Stimulated activated CD4-positive, alpha-beta T cell treated with anti-CD3 and anti-CD28 coated beads, Interleukin-12 subunit alpha, Interleukin-12 subunit beta, amount 100 ng/mL, for 48 hours (primary cell): ENCODE results near the gene KLF9.

Experiments used
- DNase-seq, 3 donors: peaks; one replicate each; pipeline ENCODE4 v3.0.0-alpha.2; 2020; ENCODE audit warnings: low read depth in 2 of 3, low spot score in 1 of 3

KLF9 gene

GRCh38 chr9:70413799-70414775 lies at the start of gene KLF9:
Gene KLF9, minus strand, starts transcription at chr9:70414657. Its CDS starts 1,294 bp downstream, at chr9:70413363.
- peak; percentile 79 to 92 (median 80) for DNase-seq

GRCh38 chr9:70463877-70464276 lies 49.4 kb upstream of the KLF9 start:
- DNase-seq, result no peak

GRCh38 chr9:70462300-70462699 lies 47.8 kb upstream of the KLF9 start:
- no peak for DNase-seq

- no peak for DNase-seq
Measured at GRCh38 chr9:70457235-70457634, 42.8 kb upstream of the KLF9 start.

- DNase-seq, result no peak
Measured at GRCh38 chr9:70455993-70456704, 41.7 kb upstream of the KLF9 start.

- DNase-seq, result no peak
Measured at GRCh38 chr9:70452365-70452764, 37.9 kb upstream of the KLF9 start.

- DNase-seq, result no peak
Measured at GRCh38 chr9:70451765-70452164, 37.3 kb upstream of the KLF9 start.

- no peak for DNase-seq
Measured at GRCh38 chr9:70450738-70451137, 36.3 kb upstream of the KLF9 start.

GRCh38 chr9:70449461-70449860 lies 35.0 kb upstream of the KLF9 start:
- DNase-seq, result no peak

GRCh38 chr9:70448919-70449318 lies 34.5 kb upstream of the KLF9 start:
- DNase-seq, result no peak

GRCh38 chr9:70444904-70445303 lies 30.4 kb upstream of the KLF9 start:
- DNase-seq, result no peak

- DNase-seq, result no peak
Measured at GRCh38 chr9:70442328-70442848, 27.9 kb upstream of the KLF9 start.

GRCh38 chr9:70441622-70442021 lies 27.2 kb upstream of the KLF9 start:
- DNase-seq, result no peak

- DNase-seq, result no peak
Measured at GRCh38 chr9:70439991-70440706, 25.7 kb upstream of the KLF9 start.

GRCh38 chr9:70438341-70438928 lies 24.0 kb upstream of the KLF9 start:
- no peak for DNase-seq

GRCh38 chr9:70435948-70436347 lies 21.5 kb upstream of the KLF9 start:
- no peak for DNase-seq

- no peak for DNase-seq
Measured at GRCh38 chr9:70429899-70430298, 15.4 kb upstream of the KLF9 start.

GRCh38 chr9:70428781-70429180 lies 14.3 kb upstream of the KLF9 start:
- DNase-seq, result no peak

- no peak for DNase-seq
Measured at GRCh38 chr9:70427161-70427945, 12.9 kb upstream of the KLF9 start.

GRCh38 chr9:70425192-70425591 lies 10.7 kb upstream of the KLF9 start:
- no peak for DNase-seq
